Thoracic aorta (tissue), 2 donors: ENCODE data around the gene PPFIA4. TPM values are rescaled to one million over a fixed set of nuclear protein-coding genes. Genes with fewer than 3 reads are reported as not detected.

Source experiments
- ATAC-seq: fragments of 150-250 bp; one replicate; pipeline ENCODE4 v1.8.0; 2017; ENCODE audit warnings: low read depth; ENCODE audit not compliant: insufficient number of reproducible peaks, low FRiP score
- DNase-seq: peaks from one replicate; pipeline ENCODE4 v3.0.0-alpha.2; 2020; ENCODE audit warnings: low spot score
- H3K27ac ChIP-seq, 2 donors: fragments of 200-600 bp; sonication (generic); 1 replicate in 1 of 2; 2 replicates in 1 of 2; pipeline ENCODE4 v1.5.1; 2016; ENCODE audit warnings: mild to moderate bottlenecking in 2 of 2, moderate library complexity in 2 of 2
- H3K27me3 ChIP-seq: fragments of 200-600 bp; sonication (generic); replicated peaks from 2 replicates; pipeline ENCODE4 v1.6.0; 2016; ENCODE audit warnings: mild to moderate bottlenecking; ENCODE audit not compliant: insufficient read depth
- H3K36me3 ChIP-seq: fragments of 200-600 bp; sonication (generic); one replicate; pipeline ENCODE4 v1.5.1; 2016
- H3K4me1 ChIP-seq, 2 donors: fragments of 200-600 bp; sonication (generic); 1 replicate in 1 of 2; 2 replicates in 1 of 2; pipeline versions ENCODE4 v1.5.1 to v1.6.0; 2016; ENCODE audit warnings: low read depth in 2 of 2, mild to moderate bottlenecking in 1 of 2; ENCODE audit not compliant: control insufficient read depth in 1 of 2
- H3K4me3 ChIP-seq: fragments of 200-600 bp; sonication (generic); 2 replicates; pipeline ENCODE4 v1.5.1; 2016; ENCODE audit warnings: mild to moderate bottlenecking
- H3K9me3 ChIP-seq: fragments of 200-600 bp; sonication (generic); 2 replicates; pipeline ENCODE4 v1.5.1; 2016
- total RNA-seq, 2 donors: library from RNA; depleted of rRNA; stranded (reverse); fragments of >200 nt; gene quantifications; one replicate each; pipeline versions ENCODE4 v1.1.0 to v1.2.3, GENCODE V29; 2016
- TF ChIP-seq, protein P1 (sequence below): fragments of 200-600 bp; sonication (generic); IDR thresholded peaks from one replicate; pipeline ENCODE4 v1.5.1; 2019; ENCODE audit warnings: antibody characterized with exemption

Gene PPFIA4
- total RNA-seq, 2 donors from 2014 or later, result 13.5 to 16.5 TPM

- Histone ChIP-seq H3K36me3 (no peaks in the 10 kb centered on the region), H3K4me3 (no peak overlapping the region), H3K4me1 (no peaks in the 10 kb centered on the region), H3K9me3 (peaks cover 16% of the 10 kb centered on the region), H3K27ac (no peak overlapping the region), H3K27me3 (no peaks in the 10 kb centered on the region)
- ATAC-seq (no peak), DNase-seq (no peak)
- TF ChIP-seq, protein P1, sequence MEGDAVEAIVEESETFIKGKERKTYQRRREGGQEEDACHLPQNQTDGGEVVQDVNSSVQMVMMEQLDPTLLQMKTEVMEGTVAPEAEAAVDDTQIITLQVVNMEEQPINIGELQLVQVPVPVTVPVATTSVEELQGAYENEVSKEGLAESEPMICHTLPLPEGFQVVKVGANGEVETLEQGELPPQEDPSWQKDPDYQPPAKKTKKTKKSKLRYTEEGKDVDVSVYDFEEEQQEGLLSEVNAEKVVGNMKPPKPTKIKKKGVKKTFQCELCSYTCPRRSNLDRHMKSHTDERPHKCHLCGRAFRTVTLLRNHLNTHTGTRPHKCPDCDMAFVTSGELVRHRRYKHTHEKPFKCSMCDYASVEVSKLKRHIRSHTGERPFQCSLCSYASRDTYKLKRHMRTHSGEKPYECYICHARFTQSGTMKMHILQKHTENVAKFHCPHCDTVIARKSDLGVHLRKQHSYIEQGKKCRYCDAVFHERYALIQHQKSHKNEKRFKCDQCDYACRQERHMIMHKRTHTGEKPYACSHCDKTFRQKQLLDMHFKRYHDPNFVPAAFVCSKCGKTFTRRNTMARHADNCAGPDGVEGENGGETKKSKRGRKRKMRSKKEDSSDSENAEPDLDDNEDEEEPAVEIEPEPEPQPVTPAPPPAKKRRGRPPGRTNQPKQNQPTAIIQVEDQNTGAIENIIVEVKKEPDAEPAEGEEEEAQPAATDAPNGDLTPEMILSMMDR, result no peak
Measured at GRCh38 chr1:203098914-203099520, 72.7 kb downstream of the PPFIA4 start.

DNA sequence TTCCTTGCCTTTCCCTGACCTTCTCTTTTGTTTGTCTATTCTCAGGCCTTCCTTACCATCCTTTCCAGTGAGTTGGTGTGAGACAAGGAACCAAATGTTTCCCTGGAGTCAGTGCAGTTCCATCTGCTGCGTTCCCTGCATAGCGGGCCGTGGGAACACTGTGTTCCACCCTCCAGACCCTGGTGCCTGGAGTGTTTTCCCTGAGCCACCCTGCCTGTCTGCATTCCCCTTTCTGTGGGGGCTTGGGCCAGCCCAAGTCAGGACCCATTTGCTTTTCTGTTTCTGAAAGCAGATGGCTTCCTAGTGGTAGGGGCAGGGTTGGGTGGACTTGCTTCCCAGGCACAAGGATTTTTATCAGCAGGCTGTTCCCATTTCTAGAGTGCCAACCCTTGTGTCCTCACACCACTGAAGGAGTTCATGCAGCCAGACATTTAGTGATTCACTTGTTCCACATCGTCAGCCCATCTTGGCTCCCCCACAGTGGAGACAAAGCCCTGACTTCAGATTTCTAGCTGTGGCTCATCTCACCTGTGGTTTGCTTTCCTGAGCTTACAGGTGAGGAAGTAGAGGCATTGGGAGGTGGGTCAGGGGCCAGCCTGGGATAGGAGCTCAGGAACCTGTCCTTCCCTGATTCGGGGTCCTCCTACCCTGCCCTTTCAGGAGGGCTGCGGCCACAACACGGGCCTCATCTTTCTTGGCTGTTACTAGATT lies 73.7 kb downstream of the PPFIA4 start:
- Histone ChIP-seq H3K4me3 (no peak overlapping the region), H3K27ac (no peak overlapping the region), H3K36me3 (no peaks in the 10 kb centered on the region), H3K9me3 (peaks cover 12% of the 10 kb centered on the region), H3K4me1 (no peaks in the 10 kb centered on the region), H3K27me3 (no peaks in the 10 kb centered on the region)
- TF ChIP-seq, protein P1, result no peak
- DNase-seq (no peak), ATAC-seq (no peak)

DNA sequence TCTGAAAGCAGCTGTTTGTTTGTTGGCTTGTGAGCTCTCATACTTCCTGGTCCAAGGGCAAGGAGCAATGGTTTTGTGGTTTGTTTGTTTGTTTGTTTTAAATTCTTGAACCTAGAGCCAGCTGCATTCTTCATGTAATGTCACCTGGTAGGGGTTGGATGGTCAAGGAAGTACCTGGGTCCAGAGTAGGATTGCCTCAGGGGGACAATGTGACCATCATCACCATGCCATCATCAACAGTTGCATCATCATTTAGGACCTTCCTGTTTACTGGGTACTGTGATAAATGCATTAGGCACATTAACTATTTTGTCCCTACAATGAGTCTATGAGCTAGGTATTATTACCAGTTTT lies 74.2 kb downstream of the PPFIA4 start:
- Histone ChIP-seq H3K9me3 (peaks cover 11% of the 10 kb centered on the region), H3K27me3 (no peaks in the 10 kb centered on the region), H3K36me3 (no peaks in the 10 kb centered on the region), H3K4me3 (no peak overlapping the region), H3K4me1 (no peaks in the 10 kb centered on the region), H3K27ac (no peak overlapping the region)
- DNase-seq (no peak), ATAC-seq (no peak)
- TF ChIP-seq, protein P1, result no peak

- Histone ChIP-seq H3K27me3 (no peaks in the 10 kb centered on the region), H3K27ac (no peak overlapping the region), H3K9me3 (peaks cover 8% of the 10 kb centered on the region), H3K4me3 (no peak overlapping the region), H3K4me1 (no peaks in the 10 kb centered on the region), H3K36me3 (no peaks in the 10 kb centered on the region)
- no peak for ATAC-seq
- TF ChIP-seq, protein P1, result no peak
- DNase-seq, result no peak
Measured at GRCh38 chr1:203101813-203102634, 75.7 kb downstream of the PPFIA4 start.

- no peak overlapping the region for H3K4me3 ChIP-seq
- H3K36me3 ChIP-seq, result no peaks in the 10 kb centered on the region
- TF ChIP-seq, protein P1, result no peak
- no peaks in the 10 kb centered on the region for H3K4me1 ChIP-seq
- DNase-seq, result no peak
- no peak for ATAC-seq
- no peaks in the 10 kb centered on the region for H3K27me3 ChIP-seq
- H3K9me3 ChIP-seq, result peaks cover 8% of the 10 kb centered on the region
- no peak overlapping the region for H3K27ac ChIP-seq
Measured at GRCh38 chr1:203103216-203103615, 76.9 kb downstream of the PPFIA4 start.
